ENCODE measurements around the gene SBNO2.

- no peak for TF ChIP-seq CTCF (IDR thresholded peaks at IDR 0.05; ENCODE audit: low read depth, low read length, missing input control)
- no peak for TF ChIP-seq ZBTB33 (IDR thresholded peaks at IDR 0.05)
- TF ChIP-seq FOXA2 (IDR thresholded peaks at IDR 0.05), result no peak
- no peak for TF ChIP-seq TAF1 (conservative IDR thresholded peaks at IDR 0.05)
- TF ChIP-seq HNF4A (conservative IDR thresholded peaks at IDR 0.05), result no peak
- TF ChIP-seq GABPA (IDR thresholded peaks at IDR 0.05 in 1 of 2, conservative IDR thresholded peaks at IDR 0.05 in 1 of 2), result no peak
- TF ChIP-seq ATF3 (IDR thresholded peaks at IDR 0.05), result no peak
- no peak for TF ChIP-seq SP1 (IDR thresholded peaks at IDR 0.05)
- no peak for TF ChIP-seq JUND (IDR thresholded peaks at IDR 0.05)
- TF ChIP-seq MAX (IDR thresholded peaks at IDR 0.05), result no peak
Observed at GRCh38 chr19:1116726-1117581, 57.1 kb downstream of the SBNO2 start.

All from liver (tissue), 3 donors.